SW480 (cell line): ENCODE results near the gene PKLR.
A peak's percentile ranks its signal among the peaks of the same experiment; 100 is the strongest.
"Not testable (repeated sequence)": the region's sequence is repeated elsewhere in the genome, so short reads cannot be mapped to it uniquely, and the experiment has no call there.

ENCODE experiments used
- DNase-seq: peaks from one replicate; pipeline ENCODE4 v3.0.0-alpha.2; 2016; ENCODE audit warnings: low spot score

PKLR gene

GRCh38 chr1:155255243-155256007 is 45.8 kb downstream of the PKLR start, which contains the start of gene ENTREP3:
Gene ENTREP3, minus strand, starts transcription at chr1:155255483. Its CDS starts 606 bp downstream, at chr1:155254877.
- peak; percentile 81 for DNase-seq

GRCh38 chr1:155254714-155255242 is 46.5 kb downstream of the PKLR start:
- DNase-seq: no peak

DNA sequence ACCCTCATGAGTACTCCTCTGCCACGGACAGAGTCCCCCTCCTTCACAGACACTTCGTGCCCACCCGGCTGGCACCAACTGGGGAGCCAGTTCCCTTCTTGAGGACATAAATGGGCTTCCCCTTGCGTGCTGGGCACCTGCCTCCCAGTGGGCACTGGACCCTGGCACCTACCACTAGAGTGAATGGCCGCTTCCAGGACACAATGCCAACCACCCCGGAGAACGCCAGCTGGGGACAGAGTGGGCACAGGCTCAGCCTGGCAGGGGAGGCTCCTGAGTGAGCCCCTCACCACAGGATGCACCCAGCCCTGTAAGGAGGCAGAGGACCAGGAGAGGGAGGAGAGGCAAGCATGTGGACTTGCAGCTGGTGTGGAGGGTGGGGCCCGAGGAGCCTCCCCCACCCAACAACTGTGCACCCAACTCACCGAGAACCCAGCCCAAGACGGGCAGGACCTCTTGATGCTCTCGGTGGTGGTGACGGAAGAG is 47.0 kb downstream of the PKLR start:
- DNase-seq: no peak

DNA sequence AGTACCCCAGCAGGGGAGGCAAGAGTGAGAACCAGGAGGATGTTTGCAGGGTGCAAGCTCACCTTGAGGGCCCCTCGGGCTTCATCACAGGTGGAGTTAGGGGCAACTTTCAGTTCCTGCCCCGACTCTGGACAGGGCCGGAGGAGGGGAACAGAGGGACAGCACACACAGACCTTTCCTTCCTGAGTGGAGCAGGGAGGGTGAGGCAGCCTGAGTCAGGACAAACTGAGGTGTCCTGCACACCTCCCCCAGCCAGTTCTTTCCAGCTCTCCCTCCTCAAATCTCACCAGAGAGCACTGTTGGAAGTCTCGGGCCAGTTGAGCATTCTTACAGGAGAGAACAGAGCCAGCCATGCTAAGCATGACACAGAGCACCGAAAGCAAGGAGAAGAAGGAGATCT is 47.4 kb downstream of the PKLR start:
- DNase-seq: no peak

DNA sequence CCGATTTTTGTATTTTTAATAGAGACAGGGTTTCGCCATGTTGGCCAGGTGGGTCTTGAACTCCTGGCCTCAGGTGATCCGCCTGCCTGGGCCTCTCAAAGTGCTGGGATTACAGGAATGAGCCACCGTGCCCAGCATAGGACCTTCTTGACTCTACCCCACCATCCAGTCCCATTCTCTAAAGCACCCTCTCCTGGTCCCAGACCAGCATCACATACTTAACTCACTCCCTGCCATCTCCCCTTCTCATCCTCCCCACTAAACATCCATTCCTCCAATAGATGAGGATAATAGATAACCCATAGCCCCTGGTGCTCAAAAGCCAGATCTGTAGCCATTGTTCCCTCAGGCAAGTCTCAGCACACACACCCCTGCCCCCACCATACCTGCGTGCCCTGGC is 48.0 kb downstream of the PKLR start:
- no peak for DNase-seq

GRCh38 chr1:155251566-155251965 is 49.7 kb downstream of the PKLR start:
- DNase-seq: no peak

DNA sequence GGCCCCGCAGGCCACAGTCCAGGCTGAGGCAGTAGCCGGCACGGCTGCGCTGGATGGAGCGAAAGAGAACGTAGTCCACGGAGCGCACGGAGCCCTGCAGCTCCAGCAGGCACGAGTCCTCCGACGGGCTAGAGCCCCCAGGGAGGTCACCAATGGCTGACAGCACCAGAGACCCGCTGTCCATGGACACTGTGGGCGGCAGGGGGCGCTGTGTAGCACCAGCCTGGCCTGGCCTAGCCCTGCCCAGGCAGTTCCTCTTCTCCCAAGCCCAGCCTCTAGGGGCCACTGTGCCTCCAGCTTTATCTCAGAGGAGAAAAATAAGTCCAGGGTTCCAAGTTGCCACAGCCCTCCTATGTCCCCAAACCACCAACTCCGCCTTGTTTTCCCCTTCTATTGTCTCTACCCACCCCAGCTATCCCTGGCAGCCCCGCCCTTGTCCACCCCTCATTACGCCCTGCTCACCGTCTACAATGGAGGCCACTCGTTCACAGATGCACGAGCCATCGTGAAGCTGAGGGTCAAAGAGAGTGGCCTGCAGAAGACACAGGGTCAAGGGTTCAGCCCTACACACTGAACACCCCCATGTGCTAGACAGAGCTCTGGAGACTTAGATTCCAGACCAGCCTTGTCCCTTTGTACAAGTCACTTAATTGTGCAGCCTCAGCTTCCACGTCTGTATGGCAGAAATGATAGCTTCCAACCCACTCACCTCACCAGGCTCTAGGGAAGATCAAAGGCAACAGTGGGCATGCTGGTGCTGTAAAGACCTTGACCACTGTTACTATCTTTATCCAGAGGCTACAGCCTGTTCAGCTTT is 50.4 kb downstream of the PKLR start:
- DNase-seq: peak; percentile 89

GRCh38 chr1:155250246-155250632 is 51.0 kb downstream of the PKLR start:
- no peak for DNase-seq

- no peak for DNase-seq
Observed at GRCh38 chr1:155247667-155248553, 53.3 kb downstream of the PKLR start.

DNA sequence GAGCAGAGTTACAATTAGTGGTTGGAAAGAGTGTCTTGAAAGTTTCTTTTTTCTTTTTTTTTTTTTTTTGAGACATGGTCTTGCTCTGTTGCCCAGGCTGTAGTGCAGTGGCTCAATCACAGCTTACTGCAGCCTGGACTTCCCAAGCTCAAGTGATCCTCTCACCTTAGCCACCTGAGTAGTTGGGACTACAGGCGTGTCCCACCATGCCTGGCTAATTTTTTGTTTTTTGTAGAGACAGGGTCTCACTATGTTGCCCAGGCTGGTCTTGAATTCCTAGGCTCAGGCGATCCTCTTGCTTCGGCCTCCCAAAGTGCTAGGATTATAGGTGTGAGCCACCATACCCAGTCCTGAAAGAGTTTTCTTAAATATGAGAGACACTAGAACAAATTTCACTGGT is 54.4 kb downstream of the PKLR start:
- not testable (repeated sequence) for DNase-seq

GRCh38 chr1:155245163-155245524 is 56.1 kb downstream of the PKLR start:
- DNase-seq: no peak

GRCh38 chr1:155244368-155245162 is 56.7 kb downstream of the PKLR start:
- peak; percentile 96 for DNase-seq

- DNase-seq: no peak
Observed at GRCh38 chr1:155242805-155243358, 58.4 kb downstream of the PKLR start.

GRCh38 chr1:155241841-155242264 is 59.4 kb downstream of the PKLR start:
- DNase-seq: peak; percentile 35

DNA sequence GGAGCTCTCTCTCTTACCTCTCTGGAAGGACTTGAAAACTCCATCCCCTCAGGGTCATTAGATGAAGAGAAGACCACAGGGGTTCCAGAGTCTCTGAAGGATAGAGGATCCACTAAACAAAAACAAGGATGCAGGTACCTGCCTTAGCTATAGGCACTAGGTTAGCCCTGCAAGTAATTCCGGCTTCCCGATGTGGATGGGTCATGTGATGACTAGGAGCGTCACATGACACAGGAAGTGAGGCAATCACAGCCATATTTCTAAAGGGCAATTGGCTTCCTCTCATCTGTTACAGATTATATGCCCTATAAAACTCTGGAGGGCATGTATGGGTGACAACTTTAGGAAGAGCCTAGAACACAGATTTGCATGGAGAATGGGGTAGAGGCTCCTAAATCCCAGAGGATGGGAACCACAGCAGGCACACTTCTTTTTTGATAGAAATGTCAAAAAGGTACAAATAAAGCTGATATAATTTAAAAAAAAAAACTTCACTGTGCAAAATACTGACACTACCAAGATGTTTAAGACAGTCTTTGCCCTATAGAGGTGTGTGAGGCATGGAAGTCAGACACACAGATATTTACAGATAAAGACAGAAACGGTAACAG is 60.1 kb downstream of the PKLR start:
- peak; percentile 69 for DNase-seq
